ENCODE data around the gene RAD51B. TPM values are rescaled to one million over a fixed set of nuclear protein-coding genes. Genes with fewer than 3 reads are reported as not detected.
A peak's percentile ranks its signal among the peaks of the same experiment; 100 is the strongest.

RAD51B gene
- total RNA-seq, 1 experiment from 2014 or later = 14.2 TPM

- no peak for TF ChIP-seq NR2C2 (CRISPR knock-in tag; IDR thresholded peaks at IDR 0.05)
- no peak for TF ChIP-seq ZBTB43 (CRISPR knock-in tag; IDR thresholded peaks at IDR 0.05)
- TF ChIP-seq, protein P1, sequence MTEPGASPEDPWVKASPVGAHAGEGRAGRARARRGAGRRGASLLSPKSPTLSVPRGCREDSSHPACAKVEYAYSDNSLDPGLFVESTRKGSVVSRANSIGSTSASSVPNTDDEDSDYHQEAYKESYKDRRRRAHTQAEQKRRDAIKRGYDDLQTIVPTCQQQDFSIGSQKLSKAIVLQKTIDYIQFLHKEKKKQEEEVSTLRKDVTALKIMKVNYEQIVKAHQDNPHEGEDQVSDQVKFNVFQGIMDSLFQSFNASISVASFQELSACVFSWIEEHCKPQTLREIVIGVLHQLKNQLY (CRISPR knock-in tag; IDR thresholded peaks at IDR 0.05) = no peak
- no peak for TF ChIP-seq PRRX2 (CRISPR knock-in tag; IDR thresholded peaks at IDR 0.05)
- no peak for TF ChIP-seq SP1 (CRISPR knock-in tag; conservative IDR thresholded peaks at IDR 0.05)
- no peak for TF ChIP-seq HMGA2 (CRISPR knock-in tag; IDR thresholded peaks at IDR 0.05)
- TF ChIP-seq, protein P2, sequence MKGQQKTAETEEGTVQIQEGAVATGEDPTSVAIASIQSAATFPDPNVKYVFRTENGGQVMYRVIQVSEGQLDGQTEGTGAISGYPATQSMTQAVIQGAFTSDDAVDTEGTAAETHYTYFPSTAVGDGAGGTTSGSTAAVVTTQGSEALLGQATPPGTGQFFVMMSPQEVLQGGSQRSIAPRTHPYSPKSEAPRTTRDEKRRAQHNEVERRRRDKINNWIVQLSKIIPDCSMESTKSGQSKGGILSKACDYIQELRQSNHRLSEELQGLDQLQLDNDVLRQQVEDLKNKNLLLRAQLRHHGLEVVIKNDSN (CRISPR knock-in tag; IDR thresholded peaks at IDR 0.05) = no peak
- TF ChIP-seq ATF1 (CRISPR knock-in tag; IDR thresholded peaks at IDR 0.05) = no peak
- TF ChIP-seq NFE2L1 (CRISPR knock-in tag; IDR thresholded peaks at IDR 0.05) = no peak
- no peak for TF ChIP-seq ZNF317 (CRISPR knock-in tag; IDR thresholded peaks at IDR 0.05; ENCODE audit: borderline replicate concordance, low read depth)
- no peak for TF ChIP-seq GABPB1 (CRISPR knock-in tag; IDR thresholded peaks at IDR 0.05)
- TF ChIP-seq EMX1 (CRISPR knock-in tag; IDR thresholded peaks at IDR 0.05) = no peak
- no peak for TF ChIP-seq CBFB (CRISPR knock-in tag; IDR thresholded peaks at IDR 0.05; ENCODE audit: low read depth)
- no peak for TF ChIP-seq ZBTB21 (CRISPR knock-in tag; IDR thresholded peaks at IDR 0.05; ENCODE audit: borderline replicate concordance)
- no peak for TF ChIP-seq TCF7 (CRISPR knock-in tag; IDR thresholded peaks at IDR 0.05; ENCODE audit: low read depth)
- TF ChIP-seq IRF1 (CRISPR knock-in tag; IDR thresholded peaks at IDR 0.05) = no peak
- TF ChIP-seq, protein P3, sequence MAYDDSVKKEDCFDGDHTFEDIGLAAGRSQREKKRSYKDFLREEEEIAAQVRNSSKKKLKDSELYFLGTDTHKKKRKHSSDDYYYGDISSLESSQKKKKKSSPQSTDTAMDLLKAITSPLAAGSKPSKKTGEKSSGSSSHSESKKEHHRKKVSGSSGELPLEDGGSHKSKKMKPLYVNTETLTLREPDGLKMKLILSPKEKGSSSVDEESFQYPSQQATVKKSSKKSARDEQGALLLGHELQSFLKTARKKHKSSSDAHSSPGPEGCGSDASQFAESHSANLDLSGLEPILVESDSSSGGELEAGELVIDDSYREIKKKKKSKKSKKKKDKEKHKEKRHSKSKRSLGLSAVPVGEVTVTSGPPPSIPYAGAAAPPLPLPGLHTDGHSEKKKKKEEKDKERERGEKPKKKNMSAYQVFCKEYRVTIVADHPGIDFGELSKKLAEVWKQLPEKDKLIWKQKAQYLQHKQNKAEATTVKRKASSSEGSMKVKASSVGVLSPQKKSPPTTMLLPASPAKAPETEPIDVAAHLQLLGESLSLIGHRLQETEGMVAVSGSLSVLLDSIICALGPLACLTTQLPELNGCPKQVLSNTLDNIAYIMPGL (CRISPR knock-in tag; IDR thresholded peaks at IDR 0.05) = no peak
- TF ChIP-seq MXD4 (CRISPR knock-in tag; IDR thresholded peaks at IDR 0.05; ENCODE audit: borderline replicate concordance) = no peak
- no peaks in the 10 kb centered on the region for H3K27me3 Mint-ChIP-seq (ENCODE audit: low read depth)
- no peak overlapping the region for H3K27ac Mint-ChIP-seq
- POLR2A ChIA-PET = no interaction called here
- CTCF ChIA-PET = interaction anchor here (0.8 to 1.4 kb wide), 2 partner anchors 56 to 211 kb away, joined by 3 to 4 read pairs; no protein-coding TSS in a partner anchor
- DNase-seq (ENCODE audit: low spot score) (no peak), ATAC-seq (0 out of 2 replicates have a peak, but pooled peaks have one; percentile 36)
- peaks cover 18% of the 10 kb centered on the region for H3K36me3 Mint-ChIP-seq
- H3K9me3 Mint-ChIP-seq = peaks cover 22% of the 10 kb centered on the region
- H3K4me3 Mint-ChIP-seq = no peak overlapping the region
- H3K4me1 Mint-ChIP-seq = peaks cover 21% of the 10 kb centered on the region
Observed at GRCh38 chr14:68145036-68145435, 325.5 kb downstream of the RAD51B start.

- H3K27ac Mint-ChIP-seq = no peak overlapping the region
- POLR2A ChIA-PET = no interaction called here
- H3K4me3 Mint-ChIP-seq = no peak overlapping the region
- peaks cover 16% of the 10 kb centered on the region for H3K4me1 Mint-ChIP-seq
- H3K27me3 Mint-ChIP-seq (ENCODE audit: low read depth) = no peaks in the 10 kb centered on the region
- peaks cover 23% of the 10 kb centered on the region for H3K36me3 Mint-ChIP-seq
- DNase-seq (ENCODE audit: low spot score) = no peak
- H3K9me3 Mint-ChIP-seq = peaks cover 25% of the 10 kb centered on the region
- CTCF ChIA-PET = no interaction called here
- no peak for ATAC-seq
- no peak for TF ChIP-seq MYBL2 (CRISPR knock-in tag; IDR thresholded peaks at IDR 0.05)
- no peak for TF ChIP-seq ZNF263 (CRISPR knock-in tag; IDR thresholded peaks at IDR 0.05; ENCODE audit: low read depth)
- no peak for TF ChIP-seq PRRX2 (CRISPR knock-in tag; IDR thresholded peaks at IDR 0.05)
- TF ChIP-seq ZNF232 (CRISPR knock-in tag; IDR thresholded peaks at IDR 0.05) = no peak
- no peak for TF ChIP-seq E2F4 (CRISPR knock-in tag; IDR thresholded peaks at IDR 0.05; ENCODE audit: borderline replicate concordance, low read depth)
- TF ChIP-seq, protein P4, sequence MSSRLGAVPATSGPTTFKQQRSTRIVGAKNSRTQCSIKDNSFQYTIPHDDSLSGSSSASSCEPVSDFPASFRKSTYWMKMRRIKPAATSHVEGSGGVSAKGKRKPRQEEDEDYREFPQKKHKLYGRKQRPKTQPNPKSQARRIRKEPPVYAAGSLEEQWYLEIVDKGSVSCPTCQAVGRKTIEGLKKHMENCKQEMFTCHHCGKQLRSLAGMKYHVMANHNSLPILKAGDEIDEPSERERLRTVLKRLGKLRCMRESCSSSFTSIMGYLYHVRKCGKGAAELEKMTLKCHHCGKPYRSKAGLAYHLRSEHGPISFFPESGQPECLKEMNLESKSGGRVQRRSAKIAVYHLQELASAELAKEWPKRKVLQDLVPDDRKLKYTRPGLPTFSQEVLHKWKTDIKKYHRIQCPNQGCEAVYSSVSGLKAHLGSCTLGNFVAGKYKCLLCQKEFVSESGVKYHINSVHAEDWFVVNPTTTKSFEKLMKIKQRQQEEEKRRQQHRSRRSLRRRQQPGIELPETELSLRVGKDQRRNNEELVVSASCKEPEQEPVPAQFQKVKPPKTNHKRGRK (CRISPR knock-in tag; IDR thresholded peaks at IDR 0.05; ENCODE audit: borderline replicate concordance) = no peak
- no peak for TF ChIP-seq MXD4 (CRISPR knock-in tag; IDR thresholded peaks at IDR 0.05; ENCODE audit: borderline replicate concordance)
- no peak for TF ChIP-seq ETV6 (CRISPR knock-in tag; IDR thresholded peaks at IDR 0.05)
- TF ChIP-seq ELF4 (CRISPR knock-in tag; IDR thresholded peaks at IDR 0.05; ENCODE audit: low read depth) = no peak
- TF ChIP-seq ZBTB43 (CRISPR knock-in tag; IDR thresholded peaks at IDR 0.05) = no peak
Observed at GRCh38 chr14:68145539-68145938, 326.0 kb downstream of the RAD51B start.
